T-helper 1 cell (primary cell): ENCODE measurements around the gene APOF.
"Not testable (repeated sequence)": the region's sequence is repeated elsewhere in the genome, so short reads cannot be mapped to it uniquely, and the experiment has no call there.

Experiments
- DNase-seq, 5 donors: peaks; one replicate each; pipeline ENCODE4 v3.0.0-alpha.2; 2012 to 2020

Gene APOF

DNA sequence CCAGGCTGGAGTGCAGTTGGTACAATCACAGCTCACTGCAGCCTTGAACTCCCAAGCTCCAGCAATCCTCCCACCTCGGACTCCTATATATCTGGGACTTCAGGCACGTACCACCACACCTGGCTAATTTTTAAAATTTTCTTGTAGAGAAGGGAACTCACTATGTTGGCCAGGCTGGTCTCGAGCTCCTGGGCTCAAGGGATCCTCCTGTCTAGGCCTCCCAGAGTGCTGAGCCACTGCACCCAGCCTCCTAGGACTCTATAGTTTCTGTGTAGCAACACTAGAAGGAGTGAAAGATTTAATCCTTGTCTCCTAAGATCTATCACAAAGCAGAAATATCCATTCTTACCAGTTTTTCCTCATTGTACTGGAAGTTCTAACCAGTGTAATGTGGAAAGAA, 4.3 kb upstream of the APOF start:
- DNase-seq: no peak

DNA sequence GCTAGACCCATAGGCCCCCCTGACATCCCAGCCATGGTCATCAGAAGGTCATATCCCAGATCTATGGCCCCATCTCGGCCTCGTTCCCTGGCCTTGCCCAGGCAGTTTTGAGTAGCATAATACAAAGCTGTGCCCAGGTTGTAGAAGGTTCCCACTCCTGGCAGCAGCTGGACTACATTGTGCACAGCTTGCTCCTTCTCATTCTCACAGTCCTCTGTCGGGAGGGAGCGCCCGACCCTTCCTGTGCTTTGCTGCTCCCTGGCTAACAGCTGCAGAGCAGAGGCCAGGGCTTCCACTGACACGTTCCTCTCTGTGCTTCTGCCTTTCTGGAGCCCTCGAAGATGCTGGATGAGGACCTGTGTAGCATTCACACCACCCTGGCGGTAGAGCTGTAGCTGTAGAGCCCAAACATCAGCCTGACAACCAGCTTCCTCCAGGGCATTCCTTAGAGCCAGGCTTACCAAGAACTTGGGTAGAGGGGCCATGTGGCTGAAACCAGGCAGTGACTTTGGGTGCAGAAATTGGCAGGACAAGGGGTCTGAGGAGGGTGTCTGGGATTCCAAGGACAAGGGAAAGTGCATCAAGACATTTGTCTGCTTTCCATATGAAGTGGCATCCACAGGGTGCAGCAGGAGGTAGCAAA, 1.0 kb downstream of the APOF start:
- DNase-seq: no peak

DNA sequence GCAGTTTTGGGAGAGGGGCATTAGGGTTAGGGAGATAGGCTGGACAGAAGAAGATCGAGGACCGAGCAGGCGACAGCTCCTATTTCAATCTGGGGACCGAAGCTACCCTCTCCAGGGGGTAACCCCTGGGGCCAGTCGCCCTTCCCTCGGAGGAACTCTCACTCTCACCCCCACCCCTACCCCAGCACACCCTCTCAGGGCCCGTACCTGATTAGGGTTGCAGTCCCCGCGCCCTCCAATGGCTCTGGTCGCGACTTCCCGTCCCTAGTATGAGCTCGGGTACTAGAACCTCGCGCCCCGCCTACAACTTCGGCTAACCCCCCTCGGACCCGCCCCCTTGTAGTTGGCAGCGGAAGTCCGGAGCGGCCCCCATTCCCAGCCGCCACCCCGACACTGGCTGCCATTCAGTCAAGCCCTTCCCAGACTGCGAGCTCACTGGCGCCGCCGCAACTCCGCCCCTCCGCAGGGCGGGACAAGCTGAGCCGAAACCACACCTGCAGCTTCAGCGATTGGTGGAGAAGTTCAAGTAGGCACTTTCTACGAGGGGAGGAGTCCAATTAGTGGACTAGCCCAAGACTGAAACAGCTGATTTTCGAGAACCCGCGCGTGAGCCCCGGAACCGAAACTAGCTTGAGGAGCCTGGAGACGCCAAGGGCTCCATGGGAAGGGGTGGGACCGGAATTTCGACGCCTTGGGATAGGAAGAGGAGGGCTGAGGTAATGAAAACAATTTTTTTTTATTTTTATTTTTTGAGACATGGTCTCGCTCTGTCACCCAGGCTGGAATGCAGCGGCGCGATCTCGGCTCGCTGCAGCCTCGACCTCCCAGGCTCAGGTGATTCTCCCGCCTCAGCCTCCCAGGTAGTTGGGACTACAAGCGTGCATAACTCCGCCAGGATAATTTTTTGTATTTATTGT, 2.5 kb downstream of the APOF start, which contains the start of gene STAT2:
STAT2 (minus strand) TSS at position 257 of the 917 bp plus-strand sequence. CDS start 3,536 bp downstream, outside the sequence.
- peak; percentile 98 to 100 (median 99) for DNase-seq

DNA sequence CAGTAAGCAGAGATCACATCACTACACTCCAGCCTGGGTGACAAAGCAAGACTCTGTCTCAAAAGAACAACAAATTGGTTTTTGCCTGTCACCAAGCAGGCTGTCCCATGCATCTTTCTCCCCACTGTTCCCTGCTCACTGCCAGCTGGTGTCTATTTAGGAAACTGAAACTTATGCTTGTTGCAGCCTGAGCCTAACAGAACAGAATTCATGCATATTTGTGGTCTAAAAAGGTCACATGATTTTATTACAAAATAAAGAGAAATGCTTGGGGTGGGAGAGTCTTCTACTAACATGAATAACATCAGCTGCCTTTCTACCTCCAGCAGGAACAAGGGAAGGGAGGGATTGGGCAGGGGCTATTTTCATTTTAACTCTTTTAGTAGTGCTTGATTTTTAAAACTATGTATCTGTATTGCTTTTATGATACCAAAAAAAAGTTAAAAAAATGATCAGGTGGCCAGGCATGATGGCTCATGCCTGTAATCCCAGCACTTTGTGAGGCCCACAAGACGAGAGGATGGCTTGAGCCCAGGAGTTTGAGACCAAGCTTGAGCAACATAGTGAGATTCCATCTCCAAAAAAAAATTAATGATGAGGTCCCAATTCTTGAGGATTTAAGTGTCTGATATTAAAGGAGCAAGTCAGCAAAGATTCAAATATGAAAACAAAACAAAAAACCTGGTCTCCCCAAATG, 3.7 kb downstream of the APOF start:
- no peak for DNase-seq

DNA sequence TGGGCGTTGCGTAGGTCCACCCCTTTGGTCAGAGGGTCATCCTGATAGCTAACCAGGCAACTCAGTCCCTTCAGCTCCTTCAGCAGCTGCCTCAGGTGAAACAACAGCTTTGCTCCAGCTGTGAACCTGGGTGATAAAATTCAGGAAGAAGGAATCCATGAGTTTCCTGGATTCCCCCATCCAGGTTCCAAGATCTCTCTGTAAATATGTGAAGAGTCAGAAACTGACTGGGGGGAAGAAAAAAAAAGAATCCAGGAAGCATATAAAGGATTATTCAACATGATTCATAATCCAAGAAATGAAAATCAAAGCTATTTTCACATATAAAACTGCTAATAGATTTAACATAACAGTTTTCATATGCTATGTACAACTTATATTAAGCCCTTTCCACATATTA, 11.3 kb downstream of the APOF start:
- DNase-seq: no peak

DNA sequence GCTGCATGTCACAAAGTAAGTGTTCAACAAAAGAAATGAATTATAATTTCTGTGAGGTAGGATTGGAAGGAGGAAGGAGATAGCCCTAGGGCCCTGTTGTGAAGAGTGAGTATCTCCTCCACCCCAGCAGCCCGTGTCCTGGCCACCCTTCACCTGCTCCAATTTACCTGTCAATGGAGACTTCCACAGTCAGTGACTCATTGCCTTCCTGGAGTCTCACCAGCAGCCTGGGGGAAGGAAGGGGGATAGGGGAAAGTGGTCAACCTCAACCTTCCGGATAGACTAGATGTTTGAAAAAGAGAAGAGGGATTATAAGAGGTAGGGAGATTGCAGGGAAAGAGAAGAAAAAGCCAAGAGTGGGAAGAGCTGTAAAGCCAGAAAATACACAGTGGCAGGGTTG, 12.0 kb downstream of the APOF start:
- no peak for DNase-seq

DNA sequence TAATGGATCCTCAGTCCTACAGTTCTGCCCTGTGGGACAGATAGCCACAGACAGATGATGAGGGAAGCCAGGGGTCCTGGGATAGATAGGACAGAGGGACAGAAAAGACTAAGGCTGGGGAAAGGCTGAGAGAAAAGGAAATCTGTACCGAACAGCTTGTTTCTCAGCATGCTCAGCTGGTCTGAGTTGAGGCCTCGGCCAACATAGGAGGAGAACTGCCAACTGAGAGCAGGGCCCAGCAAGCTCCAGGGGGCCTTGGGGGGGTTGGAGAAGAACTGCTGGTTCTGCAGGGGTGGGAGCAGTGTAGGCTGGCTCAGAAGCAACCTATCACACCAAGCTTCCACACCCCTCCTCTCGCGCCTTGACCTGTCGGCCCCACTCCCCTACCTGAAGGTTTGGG, 13.9 kb downstream of the APOF start:
- no peak for DNase-seq

DNA sequence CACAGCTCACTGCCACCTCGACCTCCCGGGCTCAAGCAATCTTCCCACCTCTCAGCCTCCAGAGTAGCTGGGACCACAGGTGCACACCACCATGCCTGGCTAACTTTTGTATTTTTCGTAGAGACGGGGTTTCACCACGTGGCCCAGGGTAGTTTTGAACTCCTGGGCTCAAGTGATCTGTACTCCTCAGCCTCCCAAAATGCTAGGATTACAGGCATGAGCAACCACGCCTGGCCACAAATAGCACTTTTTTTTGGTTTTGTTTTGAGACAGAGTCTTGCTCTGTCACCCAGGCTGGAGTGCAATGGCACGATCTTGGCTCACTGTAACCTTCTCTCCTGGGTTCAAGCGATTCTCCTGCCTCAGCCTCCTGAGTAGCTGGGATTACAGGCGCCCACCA, 15.4 kb downstream of the APOF start:
- not testable (repeated sequence) for DNase-seq

DNA sequence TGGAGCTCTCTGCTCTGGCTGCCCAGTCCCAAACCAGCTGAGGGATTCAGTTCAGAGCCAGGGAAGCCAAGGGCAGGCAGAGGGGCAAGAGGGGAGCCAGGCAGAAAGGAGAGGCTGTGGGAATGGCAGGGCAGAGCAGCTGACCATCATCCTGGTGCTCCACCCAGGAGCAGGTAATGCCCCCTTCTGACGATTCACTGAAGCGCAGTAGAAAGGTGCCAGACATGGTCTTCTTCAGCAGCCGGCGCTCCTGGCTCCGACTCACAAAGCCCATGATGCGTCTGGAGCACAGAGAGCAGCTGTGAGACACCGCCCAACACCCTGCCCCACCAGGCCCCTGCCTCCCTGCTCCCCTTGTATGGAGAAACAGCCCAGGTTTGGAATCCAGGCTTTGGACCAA, 16.0 kb downstream of the APOF start:
- no peak for DNase-seq

DNA sequence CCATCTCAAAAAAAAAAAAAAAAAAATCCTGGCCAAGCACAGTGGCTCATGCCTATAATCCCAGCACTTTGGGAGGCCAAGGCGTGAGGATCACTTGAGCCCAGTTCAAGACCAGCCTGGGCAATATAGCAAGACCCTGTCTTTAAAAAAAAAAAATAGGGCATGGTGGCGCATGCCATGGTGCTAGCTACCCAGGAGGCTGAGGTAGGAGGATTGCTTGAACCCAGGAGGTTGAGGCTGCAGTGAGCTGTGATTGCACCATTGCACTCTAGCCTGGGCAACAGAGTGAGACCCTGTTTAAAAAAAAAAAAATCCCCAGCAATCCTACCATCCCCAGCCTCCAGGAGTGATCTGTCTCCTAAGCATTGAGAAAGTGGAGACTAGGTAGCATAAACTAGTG, 20.4 kb downstream of the APOF start:
- DNase-seq: not testable (repeated sequence)

DNA sequence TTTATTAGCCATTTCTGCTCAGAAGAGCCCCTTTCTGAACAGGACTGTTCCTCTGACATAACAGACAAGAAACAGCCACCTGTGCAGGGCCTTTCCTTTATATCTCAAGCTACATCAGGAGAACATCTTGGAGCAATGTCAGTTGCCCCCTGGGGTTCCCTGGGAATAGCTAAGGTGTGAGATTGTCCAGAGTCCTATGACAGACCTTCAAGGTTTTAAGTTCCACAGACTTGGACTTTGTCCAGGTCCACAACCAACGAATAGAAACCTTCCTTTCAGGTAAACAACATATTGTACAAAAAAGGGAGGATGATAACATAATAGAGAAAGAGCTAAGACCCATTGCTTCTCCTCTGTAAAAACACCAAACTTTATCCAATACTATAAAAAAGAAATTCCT, 21.0 kb downstream of the APOF start:
- DNase-seq: no peak

DNA sequence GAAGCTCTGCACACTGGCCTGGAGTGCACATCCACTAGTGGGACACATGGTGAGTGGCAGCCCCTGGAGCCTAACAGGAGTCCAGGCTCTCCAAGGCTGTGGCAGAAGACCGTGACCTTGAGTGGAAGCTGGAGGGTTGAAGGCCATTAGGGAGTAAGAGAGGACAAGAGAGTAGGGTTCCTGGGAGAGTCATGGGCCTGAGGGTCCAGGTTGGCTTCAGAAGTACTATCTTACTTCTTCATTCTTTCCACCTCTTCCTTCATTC, 23.6 kb downstream of the APOF start:
- DNase-seq: no peak

DNA sequence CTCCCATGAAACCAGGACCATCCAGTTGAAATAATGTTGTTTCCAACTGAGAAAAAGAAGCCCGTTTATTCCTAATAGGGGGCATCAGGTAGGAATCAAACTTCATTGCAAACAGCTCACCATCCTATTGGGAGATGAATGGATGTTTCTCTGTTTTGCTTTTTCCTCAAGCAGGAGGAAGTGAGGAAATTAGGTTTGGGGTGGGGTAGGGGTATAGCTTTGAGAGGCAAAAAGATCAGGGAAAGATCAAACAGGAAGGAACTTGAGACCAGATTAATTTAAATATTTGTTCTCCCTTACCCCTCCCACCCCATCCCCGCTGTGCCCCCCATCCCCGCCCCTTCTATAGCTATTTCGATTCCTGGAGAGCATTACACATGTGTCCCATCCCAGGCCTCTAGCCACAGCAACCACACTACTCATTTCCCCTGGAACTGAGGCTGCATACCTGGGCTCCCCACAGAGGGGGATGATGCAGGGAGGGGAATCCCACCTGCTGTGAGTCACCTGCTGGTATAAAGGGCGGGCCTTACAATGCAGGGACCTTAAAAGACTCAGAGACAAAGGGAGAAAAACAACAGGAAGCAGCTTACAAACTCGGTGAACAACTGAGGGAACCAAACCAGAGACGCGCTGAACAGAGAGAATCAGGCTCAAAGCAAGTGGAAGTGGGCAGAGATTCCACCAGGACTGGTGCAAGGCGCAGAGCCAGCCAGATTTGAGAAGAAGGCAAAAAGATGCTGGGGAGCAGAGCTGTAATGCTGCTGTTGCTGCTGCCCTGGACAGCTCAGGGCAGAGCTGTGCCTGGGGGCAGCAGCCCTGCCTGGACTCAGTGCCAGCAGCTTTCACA, 24.1 kb downstream of the APOF start, which contains the start of gene IL23A:
IL23A (plus strand) TSS at position 577 of the 850 bp plus-strand sequence; CDS start at position 738, 161 bp downstream.
- peak; percentile 67 to 82 (median 79) for DNase-seq

DNA sequence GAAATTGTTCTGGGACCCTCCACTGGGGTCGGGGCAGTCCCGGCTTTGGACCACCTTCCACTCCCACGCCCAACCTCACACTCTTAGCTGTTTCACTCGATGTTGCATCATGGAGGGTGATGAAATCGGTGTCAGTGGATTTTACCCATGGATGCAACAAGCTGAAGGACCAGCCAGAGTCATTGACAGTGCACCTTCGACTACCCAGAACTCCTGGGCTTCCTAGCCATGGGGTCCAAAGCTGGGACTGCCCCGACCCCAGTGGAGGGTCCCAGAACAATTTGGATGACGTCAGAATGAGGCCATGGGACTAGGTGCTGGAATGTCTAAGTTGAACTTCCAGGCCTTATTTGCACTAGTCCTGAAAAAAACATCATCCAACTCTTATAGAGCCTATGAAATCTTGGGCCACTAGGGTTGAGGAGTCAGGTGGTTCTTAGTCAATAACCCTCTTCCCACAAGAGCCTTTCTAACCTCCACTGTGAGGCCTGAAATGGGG, 24.9 kb downstream of the APOF start:
- DNase-seq: no peak

DNA sequence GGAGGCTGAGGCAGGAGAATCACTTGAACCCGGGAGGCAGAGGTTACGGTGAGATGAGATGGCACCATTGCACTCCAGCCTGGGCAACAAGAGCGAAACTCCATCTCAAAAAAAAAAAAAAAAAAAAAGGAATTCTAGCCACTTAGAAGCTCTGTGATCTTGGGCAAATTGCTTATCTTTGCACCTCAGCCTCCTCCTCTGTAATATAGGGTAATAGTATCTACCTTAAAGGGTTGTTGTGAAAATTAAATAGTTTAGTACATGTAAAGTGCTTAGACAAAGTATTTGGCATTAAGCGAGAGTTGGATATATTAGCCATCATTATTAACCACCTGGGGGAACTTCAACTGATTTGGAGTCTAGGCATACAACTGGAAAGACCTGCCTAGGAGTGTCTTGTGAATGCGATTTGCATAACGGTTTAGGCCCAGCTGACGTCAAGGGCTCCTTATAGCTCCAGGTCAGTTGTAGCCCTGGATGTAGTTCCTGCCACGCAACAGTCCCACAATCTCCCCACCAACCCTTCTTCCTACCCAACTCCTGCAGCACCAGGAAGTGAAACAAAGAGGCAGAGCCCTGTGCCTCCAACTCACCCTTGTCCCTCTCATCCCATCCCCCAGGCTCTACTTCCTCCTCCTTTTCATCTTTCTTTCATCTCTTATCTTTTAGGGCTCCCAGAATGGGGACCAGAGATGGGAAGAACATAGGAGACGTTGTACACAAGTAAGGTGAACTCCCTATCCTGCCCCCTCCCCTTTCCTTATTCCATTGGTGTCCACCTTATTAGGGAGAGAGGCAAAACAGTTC, 26.1 kb downstream of the APOF start:
- no peak for DNase-seq

DNA sequence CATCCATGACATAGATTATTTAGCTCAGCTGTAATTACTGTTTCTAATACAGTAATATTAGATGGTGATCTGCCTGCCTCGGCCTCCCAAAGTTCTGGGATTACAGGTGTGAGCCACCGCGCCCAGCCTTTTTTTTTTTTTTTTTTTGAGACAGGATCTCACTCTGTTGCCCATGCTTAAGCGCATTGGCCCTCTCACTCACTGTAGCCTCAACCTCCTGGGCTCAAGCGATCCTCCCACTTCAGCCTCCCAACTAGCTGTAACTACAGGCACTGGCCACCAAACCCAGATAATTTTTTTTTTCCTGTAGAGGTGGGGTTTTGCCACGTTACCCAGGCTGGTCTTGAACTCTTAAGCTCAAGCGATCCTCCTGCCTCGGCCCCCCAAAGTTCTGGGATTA, 27.1 kb downstream of the APOF start:
- not testable (repeated sequence) for DNase-seq

DNA sequence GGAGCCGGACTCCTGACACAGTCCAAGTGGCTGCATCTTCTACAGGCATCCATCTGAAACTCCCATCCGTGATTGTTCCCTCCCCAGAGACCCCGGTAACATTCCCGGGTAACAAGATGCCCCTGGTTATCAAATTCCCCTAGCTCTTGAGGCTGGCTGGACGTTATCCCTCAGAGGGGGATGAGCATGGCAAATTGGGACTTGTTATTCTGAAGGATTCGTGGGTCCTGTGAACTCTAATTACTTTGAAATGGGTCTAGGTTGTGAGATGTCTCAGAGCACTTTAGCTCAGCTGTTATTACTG, 28.2 kb downstream of the APOF start:
- DNase-seq: no peak

DNA sequence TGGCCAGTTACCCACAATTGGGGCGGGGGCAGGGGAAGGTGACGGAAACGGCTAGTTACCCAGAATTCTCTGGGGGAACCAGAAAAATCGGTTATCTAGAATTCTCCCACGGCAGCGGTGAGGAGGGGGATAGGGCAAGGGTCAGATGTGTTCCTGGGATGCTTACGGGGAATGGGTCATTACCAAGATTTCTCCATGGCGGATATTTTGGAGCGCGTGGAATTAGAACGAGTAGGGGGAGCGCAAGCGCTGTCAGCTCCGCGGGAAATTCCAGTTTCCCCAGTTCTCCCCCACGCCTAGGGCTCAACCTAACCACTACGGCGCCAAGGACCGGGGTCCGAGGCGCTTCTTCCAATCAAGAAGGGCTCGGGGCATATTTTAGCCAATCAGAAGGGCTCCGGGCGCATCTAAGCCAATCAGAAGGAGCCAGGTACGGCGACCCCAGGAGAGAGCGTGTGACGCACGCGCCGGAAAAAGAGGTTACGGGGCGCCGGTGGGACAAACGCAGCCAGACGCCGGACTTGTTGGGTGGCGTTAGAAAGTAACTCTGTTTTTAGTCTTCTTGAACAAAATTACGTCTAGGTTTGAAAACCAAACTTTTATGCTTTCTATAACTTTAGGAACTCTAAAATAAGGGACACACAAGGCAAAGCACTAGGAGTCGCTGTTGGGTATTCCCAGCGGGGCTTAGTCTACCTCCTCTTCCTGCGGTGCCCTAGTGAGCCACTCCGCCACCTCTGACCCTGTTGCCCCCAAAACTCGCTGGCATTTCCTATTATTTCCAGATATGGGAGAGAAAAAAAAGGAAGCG, 28.8 kb downstream of the APOF start, which contains the start of gene PAN2:
PAN2 (minus strand) TSS at position 322 of the 811 bp plus-strand sequence. CDS start 906 bp downstream, outside the sequence.
- DNase-seq: peak; percentile 80 to 98 (median 87)

DNA sequence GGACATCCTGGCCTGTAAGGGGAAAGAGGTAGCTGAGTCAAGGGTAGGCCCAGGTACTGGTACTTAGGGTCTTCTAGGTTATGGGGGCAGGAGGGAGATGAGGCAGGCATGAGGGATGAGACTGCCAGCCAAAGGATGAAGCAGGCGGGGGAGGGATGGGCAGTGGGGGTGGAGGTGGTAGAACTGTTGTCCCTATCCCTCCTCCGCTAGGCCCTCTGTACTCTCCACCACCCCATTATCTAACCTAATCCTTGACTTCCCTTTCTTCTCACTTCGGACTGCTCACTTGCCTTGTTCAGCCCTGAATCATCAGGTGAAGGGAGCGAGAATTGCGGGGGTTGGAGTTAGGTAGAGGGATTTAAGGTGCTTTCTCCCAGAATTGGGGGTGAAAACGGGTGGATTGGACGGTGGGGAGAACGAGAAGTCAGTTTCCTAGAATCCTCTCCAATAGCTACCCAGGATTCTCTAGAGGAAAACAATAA, 29.4 kb downstream of the APOF start:
- DNase-seq: no peak

DNA sequence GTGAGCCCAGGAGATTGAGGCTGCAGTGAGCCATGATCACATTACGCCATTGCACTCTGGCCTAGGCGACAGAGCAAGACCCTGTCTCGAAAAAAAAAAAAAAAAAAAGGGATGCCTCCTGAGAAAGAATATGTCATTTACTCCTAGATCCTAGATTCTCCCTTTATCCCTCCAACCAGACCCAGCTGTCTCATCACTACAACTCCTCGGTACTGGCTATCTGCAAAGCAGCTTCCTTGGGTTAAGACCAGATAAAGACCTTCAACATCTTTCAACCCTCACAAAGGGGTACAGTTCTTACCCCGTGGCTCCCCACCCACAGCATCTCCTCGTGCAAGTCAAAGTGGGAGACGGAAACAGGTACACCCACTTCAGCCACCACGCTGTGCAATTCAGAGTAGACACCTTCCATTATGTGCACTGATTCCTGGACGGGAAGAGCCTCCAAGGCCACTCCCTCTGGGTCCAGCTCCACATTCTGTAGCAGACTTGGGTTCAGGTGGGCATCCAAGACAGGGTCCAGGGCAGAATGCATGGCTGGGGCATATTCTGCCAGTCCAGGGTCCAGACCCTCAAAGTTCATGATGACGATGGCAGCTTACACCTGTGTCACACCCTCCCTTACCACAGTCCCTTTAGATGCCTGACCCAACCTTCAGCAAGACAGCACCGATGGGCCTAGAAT, 30.0 kb downstream of the APOF start:
- DNase-seq: no peak
